Stimulated activated CD8-positive, alpha-beta memory T cell treated with anti-CD3 and anti-CD28 coated beads, Interleukin-4, amount 100 ng/mL, for 48 hours (primary cell): Measurements from ENCODE around the gene ATOH8.
A peak's percentile ranks its signal among the peaks of the same experiment; 100 is the strongest.

Source experiments
- DNase-seq: peaks from one replicate; pipeline ENCODE4 v3.0.0-alpha.2; 2020

ATOH8 gene

DNA sequence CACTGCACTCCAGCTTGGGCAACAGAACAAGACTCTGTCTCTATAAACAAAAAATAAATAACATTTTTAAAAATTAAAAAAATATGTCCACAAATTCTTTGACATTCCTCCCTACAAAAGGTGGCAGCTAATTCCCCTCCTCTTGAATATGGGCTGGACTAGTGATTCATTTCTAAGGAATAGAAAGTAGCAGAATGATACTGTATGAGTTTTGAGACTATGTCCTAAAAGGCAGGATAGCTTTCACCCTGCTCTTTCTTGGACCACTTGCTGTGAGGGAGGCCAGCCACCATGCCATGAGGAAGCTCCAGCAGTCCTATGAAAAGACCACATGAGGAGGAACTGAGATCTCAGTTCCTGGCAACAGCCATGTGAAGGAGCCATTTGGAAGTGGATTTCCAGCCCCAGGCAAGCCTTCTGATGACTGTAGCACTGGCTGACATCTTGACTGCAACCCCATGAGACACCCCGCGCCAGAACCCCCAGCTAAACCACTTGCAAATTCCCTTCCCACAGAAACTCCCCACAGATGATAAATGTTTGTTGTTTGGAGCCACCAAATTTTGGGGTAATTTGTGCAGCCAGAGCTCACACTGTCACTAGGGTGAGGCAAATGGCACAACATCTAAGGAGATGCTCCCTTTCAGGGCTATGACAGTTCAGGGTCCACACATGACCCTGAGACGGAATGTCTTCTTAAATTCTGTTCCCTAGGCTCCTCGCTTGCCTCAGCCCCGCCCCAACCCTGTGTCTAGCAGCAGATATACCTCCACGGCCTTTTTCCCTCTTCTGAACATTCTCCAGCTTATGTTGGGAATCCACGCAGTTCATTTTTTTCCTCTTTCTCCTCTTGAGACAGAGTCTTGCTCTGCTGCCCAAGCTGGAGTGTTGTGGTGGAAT is 17.1 kb upstream of the ATOH8 start:
- no peak for DNase-seq

DNA sequence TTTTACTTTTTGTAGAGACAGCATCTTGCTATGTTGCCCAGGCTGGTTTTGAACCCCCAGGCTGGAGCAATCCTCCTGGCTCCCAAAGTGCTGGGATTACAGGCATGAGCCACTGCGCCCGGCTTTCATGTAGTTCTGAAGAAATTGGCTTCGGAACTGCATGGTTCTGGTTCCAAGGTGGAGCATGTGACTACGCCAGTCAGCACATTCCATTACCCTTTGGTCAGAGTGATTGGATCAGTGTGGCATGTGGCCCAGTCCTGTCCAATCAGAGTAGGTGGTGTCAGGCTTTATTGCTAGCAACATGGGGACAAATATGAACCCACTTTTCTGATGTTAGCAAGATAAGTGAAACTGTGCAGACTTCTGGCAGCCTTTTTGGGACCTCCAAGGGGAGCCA is 16.3 kb upstream of the ATOH8 start:
- DNase-seq, result no peak

DNA sequence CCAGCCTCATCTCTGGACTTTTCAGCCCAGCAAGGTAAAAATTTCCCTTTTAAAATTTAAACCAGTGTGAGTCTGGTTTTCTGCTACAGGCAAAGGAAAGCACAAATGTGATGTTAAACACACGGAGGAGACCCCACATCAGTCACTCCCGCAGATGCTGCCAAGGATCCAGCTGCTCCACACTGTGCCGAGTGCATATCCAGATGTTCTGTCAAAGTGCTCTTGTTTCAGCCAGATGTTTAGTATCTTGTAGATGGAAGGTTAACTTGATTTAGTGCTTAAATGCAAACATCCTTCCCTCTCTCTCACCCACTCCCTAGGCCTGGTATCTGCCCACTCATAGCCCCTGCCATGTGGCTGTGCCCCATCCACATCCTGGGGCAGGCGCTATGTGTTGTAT is 15.8 kb upstream of the ATOH8 start:
- DNase-seq, result no peak

DNA sequence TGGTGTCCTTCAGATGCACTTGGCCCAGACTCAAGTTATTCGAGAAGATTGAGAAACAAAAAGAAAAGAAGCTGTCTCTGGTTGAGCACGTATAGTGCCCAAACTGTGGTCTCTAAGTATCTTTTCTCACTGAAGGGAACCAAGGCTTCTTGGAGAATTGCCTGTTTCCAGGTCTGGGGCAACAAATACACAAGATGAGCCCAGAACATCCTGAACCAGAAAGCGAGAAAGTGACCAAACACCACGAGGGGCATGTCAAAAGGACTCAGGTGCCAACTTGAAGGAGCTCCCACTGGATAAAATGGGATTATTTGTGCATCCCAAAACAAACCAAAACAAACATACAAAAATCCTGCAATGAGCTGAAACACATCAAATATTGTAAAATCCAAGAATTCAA is 13.6 kb upstream of the ATOH8 start:
- no peak for DNase-seq

DNA sequence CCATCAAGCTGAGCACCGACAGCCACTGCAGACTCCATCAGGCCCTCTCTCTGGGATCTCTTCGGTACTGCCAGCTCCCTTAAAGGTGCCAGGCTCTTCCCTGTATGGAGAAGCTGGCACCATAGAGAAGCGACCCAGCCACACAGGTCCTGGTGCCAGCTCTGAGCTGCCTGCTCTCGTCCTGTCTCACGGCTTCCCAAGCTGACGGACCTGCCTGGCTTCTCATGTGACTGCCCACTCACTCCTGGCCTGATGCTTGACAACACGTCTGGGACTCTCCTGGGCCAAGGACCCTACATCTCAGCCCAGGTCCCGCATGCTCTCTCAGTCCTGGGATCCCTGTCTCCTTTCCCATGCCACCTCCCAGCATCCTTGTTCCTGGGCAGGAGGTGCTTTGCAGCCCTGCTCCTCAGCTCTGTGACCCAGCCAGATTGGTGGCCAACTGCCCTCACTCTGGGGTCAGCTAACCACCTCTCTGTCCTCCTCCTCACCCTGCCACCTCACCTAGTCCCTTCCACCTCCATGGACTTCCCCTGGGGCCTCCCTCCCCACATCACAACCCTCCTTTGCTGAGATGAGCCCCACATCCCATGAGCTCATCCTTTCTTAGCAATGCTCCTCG is 12.5 kb upstream of the ATOH8 start:
- DNase-seq, result no peak

DNA sequence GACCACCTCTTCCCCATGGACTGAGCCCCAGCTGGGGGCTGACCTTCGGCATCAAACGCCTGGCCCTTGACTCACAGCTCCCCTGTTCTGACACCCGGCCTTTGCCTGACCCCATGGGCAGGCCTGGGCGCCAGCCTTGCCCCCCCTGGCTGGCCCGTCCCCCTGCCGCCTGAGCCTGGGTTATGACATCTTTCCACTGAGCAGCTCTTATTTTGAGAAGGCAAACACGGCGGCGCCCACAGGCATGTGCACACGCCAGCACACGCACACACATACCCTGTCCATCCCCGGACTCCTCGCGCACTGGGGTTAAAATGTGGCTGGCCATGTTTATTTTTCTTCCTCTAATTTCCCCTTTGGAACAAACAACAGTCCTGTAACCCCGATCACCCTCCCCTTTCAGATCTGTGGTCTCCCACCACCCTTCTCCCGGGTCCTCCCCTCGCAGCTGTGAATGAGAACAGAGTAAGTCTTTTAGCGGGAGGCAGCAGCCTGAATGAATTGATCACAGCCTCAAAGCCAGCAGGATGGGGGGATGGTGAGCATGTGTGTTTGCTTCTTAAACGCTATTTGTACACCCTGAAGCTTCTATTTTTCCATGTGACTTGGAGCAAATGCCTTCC is 11.8 kb upstream of the ATOH8 start:
- no peak for DNase-seq

DNA sequence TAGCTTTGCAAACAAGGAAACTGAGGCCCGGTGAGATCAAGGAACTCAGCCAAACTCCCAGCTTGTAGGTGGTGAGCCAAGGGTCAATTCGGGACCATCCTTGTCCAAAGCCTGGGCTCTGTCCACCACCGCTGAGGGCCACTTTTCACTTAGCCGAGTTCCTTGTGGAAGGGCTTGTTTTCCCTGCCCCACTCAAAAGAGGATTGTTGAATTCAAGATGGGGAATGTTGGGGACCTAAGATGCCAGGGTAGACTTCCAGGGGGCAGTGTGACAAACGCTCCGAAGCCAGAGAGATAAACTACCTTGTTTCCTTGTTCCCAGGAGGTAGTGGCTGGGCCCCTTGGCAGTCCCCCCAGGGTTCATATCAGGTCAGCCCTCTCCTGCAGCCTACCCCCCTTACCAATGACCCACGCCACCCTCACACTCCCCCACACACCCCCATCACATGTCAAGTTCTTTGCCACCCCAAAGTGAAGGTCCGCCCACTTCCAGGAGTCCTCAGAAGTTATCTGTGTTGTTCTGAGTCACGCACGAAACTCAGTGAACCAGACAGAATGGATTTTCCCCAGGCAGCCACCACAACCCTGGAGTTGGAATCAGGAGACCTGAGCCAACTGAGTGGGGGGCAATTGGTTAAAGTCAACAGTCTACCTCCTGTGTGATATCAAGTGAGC is 10.3 kb upstream of the ATOH8 start:
- DNase-seq, result no peak

DNA sequence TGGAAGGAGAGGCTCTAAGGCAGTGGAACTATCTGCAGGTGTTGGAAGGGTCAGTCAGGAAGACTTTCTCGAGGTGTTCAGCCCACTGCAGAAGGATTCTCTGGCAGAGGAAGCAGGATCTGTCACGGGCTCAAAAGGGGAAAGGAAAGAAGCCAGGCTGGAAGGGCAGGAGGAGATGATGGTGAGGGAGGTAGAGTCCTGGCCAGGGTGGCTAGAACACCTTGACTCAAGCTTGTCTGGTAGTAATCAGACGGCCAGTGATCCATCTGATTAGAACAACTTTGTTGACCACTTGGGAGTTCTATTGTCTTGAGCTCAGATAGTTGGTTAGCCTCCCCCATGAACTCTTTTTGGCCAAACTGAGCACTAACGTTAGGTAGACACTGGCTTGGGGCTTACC is 9.7 kb upstream of the ATOH8 start:
- DNase-seq, result no peak

DNA sequence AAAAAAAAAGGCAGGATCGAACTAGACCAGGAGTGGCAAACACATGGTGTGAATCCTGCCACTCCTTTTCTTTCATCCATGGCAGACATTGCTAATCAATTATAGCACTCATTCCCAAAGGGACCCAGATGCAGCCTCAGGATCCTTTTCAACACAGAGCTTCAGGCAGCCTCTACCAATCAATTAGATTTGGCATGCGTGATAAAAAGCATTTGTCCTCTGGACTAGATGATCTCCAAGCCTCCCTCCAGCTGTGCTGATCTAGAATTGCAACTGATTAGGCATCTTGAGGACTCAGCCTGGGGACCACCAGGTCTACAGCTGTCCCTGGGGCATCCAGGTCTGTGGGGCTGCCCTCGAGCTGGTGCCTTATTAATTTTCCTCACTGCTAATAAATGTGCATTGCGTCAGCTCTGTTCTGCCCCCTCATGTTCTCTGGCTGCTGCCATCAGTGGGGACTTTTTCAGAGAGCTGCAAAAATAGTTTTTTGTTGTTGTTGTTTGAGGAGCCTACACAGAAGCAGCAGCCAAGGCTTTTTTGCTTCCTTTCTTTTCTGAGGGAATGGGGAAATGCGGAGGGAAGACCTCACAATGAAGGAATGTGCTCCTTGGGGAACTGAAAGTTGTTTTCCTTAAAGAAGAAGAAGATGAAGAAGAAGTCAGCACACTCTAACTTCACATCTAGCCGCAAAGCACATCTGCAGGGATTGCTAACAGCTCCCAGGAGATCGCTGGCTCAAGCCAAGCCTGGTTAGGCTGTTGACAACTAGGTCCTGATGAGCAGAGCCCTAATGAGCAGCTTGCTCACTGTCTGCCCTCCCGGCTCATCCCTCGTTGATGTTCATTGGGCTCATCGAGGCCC is 8.8 kb upstream of the ATOH8 start:
- DNase-seq, result no peak

DNA sequence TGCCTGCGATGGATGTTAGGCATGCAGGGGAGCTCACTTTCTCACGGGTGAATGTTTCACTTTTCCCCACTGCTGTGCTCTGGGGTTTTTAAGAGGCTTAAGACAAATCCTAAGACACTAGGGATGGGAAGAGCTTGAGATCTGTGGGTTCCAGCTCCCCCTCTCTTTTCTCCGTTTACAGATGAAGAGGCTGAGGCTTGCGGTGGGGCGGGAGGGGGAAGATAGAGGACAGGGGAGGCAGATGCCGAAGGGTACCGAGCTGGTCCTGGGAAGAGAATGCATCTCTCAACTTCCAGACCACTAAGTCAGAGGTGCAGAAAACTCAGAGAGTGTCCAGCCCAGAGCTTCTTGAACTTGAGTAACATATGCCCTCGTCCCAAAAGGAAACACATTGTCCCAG is 8.2 kb upstream of the ATOH8 start:
- no peak for DNase-seq

DNA sequence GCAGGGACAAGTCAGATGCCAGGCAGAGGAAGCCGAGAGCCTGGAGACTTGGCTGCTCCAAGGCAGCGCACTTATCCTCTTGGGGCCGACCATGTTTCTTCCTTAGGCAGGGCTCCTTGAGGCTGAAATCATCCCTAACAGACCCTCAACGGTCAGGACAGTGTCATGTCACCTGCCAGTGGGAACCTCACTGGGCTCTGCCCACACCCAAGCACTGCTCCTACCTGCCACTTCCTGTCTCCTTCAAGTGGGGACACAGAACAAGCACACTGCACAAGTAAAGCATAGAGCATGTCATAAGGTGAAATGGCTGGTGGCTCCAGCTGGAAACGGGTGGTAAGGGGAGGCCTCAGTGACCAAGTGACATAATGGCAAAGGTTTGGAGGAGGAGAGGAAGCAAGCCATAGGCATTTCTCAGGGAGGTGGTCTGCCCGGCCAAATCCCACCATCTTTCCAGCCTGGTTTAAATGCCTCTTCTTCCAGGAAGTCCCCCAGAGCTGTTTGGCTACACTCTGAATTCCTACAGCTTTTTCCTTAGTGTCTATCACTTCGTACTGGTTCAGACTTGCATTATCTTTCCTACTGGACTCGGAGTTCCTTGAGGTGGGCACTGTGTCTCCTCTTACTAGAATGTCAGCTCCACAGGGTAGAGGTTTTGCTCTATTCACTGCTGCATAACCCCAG is 7.3 kb upstream of the ATOH8 start:
- no peak for DNase-seq

DNA sequence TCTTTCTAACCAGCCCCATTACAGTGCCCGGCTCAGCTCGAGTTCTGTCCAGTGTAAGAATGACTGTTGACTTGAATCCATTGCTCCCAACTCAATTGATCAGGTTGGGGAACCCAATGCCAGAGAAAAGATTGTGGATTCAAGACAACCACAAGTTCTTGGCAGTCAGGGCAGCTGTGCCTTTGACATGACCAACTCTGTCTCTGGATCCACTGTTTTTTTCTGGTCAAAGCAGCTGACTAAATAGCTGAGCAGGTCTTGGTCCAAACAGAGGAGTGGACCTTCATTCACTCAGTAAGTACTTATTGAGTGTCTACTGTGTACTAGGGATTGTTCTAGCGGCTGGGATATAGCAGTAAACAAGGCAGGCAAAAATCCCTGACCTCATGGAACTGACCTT is 6.3 kb upstream of the ATOH8 start:
- DNase-seq, result no peak

DNA sequence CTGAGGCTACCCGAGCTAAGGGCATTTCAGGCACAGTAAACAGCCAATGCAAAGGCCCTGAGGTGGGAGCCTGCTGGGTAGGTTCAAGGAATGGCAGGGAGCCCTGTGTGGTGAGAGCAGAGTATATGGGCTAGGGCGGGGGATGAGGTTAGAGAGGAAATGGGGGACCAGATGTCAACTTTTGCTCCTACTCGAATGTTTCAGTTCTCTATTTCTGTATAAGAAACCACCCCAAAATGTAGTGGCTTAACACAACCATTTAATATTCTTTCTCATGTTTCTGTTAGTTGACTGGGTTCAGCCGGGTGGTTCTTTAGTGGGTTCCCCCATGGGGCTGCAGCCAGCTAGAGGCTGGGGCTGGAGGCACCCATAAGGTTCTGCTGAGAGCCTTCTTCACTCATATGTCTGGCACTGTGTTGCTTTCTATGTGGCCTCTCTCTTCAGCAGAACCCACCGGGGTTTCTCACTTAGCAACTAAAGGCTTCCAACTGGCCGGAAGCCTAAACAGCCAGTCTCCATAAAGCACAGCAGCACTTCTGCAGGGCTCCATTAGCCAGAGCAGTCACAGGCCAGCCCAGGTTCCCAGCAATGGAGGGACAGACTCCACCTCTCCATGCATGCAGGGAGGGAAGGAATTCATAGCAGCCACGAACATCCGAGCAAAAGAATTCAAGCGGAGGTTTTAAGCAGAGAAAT is 5.6 kb upstream of the ATOH8 start:
- DNase-seq, result no peak

DNA sequence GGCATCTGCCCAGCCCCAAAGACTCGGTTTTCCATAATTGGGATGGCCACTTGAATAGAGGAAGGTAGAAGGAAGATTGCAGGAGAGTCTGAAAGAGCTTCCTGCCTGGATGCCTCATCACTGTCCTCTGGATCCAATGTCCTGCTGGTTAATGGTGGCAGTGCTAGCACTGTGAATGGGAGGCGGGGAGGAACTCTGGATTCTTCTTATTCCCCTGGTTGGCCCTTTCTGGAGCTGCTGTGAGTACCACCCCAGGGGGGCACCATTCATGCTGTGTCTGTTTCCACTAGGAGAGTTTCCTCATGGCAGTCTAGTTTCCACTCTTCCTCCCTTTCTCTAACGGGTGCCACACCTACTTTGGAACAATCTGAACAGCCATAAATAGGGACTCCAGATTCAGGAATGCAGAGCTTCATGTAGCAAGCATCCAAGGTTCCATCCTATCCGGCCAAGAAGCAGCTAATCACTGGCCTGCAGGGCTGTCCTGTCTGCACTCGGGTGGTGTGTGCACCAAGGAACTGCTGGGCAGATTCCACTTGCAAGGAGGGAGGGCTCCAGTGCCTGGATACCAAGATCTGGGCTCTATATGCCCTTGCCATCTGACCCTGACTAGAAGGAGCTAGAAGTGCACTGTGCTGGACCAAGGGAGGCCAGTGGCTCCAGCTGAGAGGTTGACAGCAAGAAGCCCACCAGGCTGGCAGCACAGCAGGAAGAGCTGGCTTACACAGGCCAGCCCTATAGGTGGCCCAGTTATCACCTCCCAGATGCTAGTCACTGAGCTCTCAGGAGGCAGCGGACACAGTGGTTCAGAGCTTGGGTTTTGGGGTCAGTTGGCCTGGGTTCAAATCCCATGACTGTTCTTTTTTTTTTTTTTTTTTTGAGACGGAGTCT is 4.6 kb upstream of the ATOH8 start:
- no peak for DNase-seq

DNA sequence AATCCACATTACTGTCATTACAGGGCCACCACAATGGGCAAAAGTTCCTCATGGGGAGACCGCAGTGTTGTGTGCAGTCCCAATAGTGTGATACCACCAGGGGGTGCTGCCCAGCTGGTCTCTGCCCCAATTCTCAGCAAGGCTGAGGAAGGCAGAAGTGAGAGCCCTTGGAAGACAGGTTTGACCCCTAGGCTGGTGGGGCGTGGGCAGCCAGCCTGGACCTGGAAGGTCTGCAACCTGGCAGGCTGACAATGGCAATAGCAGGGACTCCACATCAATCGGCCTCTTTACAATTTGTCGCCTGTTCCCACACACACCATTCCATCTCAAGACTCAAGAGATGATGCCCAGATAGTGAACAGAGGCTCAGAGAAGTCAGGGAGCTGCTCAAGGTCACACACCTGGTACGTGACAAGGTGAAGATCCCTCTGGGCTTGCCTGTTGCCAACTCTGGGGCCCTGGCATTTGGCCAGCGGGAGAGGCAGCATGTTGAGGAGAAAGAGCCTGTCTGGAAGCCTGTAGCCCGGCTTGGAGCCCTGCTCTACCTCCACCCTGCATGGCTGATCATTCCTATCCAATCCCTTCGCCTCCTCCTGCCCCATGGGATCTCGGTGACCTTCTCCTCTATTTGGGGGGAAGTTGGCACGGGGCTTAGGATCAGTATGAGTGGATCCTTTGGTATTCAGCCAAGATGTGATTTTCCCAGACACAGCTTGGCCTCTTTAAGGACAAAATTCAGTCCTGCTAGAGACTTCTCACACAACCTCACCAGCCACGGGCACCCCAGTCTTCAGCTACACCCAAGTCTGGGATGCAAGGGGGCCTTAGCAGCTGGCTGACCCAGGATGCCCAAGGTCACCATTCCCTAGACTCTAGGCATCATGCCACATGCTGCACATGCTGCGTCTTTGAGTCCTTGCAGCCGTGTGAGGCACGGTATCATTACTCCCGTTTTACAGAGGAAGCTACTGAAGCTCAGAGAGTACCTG is 2.9 kb upstream of the ATOH8 start:
- peak; percentile 76 for DNase-seq

DNA sequence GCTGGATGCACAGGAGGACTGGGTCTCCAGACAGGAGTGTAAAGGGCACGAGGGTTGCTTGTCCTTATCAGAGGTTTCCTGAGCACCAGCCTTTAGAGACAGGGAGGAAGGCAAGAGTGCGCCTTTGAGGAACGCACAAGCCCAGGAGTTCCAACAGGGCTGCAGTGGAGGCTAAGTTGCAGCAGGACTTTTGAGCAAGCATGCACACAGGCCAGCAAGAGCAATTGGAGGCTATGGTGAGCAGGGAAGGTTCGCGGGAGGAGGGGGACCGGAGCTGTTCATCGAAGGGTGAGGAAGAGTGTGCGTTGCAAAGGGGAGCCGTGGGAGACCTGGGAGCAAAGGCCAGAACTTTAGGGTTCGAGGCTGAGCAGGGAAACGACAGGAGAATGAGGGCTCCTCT is 2.2 kb upstream of the ATOH8 start:
- DNase-seq, result no peak

DNA sequence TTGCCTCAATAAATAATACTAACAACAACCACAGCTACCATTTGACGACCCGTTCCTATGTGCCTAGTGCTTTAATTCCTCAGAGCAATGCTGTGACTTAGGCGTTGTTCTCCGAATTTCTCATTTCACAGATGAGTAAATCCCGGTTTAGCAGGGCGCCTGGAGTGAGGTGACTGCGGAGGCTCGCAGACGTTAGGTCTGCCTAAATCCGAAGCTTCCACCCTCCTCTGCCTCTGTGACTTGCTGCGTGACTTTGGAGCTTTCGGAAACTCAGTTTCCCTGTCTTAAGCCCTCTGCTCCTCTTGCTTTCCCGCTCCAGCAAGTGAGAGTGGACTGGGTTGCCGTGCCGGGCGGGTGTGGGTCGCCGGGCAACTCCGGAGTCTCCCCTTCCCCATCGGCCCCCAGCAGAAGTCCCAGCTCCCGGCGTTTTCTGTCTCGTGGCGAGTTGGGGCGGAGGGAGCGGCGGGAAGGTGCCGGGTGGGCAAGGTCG is 711 bp upstream of the ATOH8 start:
- DNase-seq, result peak; percentile 31

DNA sequence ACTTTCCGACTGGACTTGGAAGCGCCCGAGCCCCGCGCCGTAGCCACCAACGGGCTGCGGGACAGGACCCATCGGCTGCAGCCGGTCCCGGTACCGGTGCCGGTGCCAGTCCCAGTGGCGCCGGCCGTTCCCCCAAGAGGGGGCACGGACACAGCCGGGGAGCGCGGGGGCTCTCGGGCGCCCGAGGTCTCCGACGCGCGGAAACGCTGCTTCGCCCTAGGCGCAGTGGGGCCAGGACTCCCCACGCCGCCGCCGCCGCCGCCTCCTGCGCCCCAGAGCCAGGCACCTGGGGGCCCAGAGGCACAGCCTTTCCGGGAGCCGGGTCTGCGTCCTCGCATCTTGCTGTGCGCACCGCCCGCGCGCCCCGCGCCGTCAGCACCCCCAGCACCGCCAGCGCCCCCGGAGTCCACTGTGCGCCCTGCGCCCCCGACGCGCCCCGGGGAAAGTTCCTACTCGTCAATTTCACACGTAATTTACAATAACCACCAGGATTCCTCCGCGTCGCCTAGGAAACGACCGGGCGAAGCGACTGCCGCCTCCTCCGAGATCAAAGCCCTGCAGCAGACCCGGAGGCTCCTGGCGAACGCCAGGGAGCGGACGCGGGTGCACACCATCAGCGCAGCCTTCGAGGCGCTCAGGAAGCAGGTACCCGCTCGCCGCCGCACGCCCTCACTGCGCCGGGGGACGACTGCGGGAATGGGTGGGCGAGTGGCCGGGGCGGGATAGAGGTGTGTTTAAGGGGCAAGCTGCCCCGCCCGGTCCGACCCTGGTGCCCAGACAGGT is 713 bp downstream of the ATOH8 start:
- peak; percentile 53 for DNase-seq
